HG02840 (cell line): ENCODE results near the gene TICAM1.
"Not testable (repeated sequence)": the region's sequence is repeated elsewhere in the genome, so short reads cannot be mapped to it uniquely, and the experiment has no call there.

Source experiments
- ATAC-seq: cut with Tn5 transposase; IDR thresholded peaks from one replicate; pipeline ENCODE4 v1.9.1; 2021; ENCODE audit warnings: mild to moderate bottlenecking, moderate library complexity, moderate number of reproducible peaks; ENCODE audit not compliant: unreplicated experiment, low FRiP score

TICAM1 gene

GRCh38 chr19:4845975-4846374 lies 14.5 kb upstream of the TICAM1 start:
- not testable (repeated sequence) for ATAC-seq

- ATAC-seq: no peak
These were observed 13.1 kb upstream of the TICAM1 start for GRCh38 chr19:4844348-4845179.

GRCh38 chr19:4843647-4843965 lies 12.1 kb upstream of the TICAM1 start:
- ATAC-seq: no peak

- no peak for ATAC-seq
These were observed 7.7 kb upstream of the TICAM1 start for GRCh38 chr19:4839192-4839591.

- no peak for ATAC-seq
These were observed 1.3 kb upstream of the TICAM1 start for GRCh38 chr19:4832776-4833175.

- ATAC-seq: not testable (repeated sequence)
These were observed 448 bp upstream of the TICAM1 start for GRCh38 chr19:4831979-4832340.

GRCh38 chr19:4830768-4831265 lies 695 bp downstream of the TICAM1 start:
- no peak for ATAC-seq

GRCh38 chr19:4830332-4830731 lies 1.2 kb downstream of the TICAM1 start:
- ATAC-seq: no peak

GRCh38 chr19:4829001-4829712 lies 2.4 kb downstream of the TICAM1 start:
- no peak for ATAC-seq

- ATAC-seq: no peak
These were observed 7.9 kb downstream of the TICAM1 start for GRCh38 chr19:4823577-4823976.

GRCh38 chr19:4822354-4822753 lies 9.2 kb downstream of the TICAM1 start:
- ATAC-seq: not testable (repeated sequence)

- no peak for ATAC-seq
These were observed 10.2 kb downstream of the TICAM1 start for GRCh38 chr19:4821265-4821664.

- ATAC-seq: no peak
These were observed 13.8 kb downstream of the TICAM1 start for GRCh38 chr19:4817467-4818277.

- ATAC-seq: no peak
These were observed 14.6 kb downstream of the TICAM1 start for GRCh38 chr19:4816950-4817278.

GRCh38 chr19:4816202-4816949 lies 15.1 kb downstream of the TICAM1 start:
- no peak for ATAC-seq

- no peak for ATAC-seq
These were observed 15.9 kb downstream of the TICAM1 start for GRCh38 chr19:4815426-4816201.

GRCh38 chr19:4814625-4815425 lies 16.7 kb downstream of the TICAM1 start:
- ATAC-seq: no peak

GRCh38 chr19:4811328-4812131 lies 20.0 kb downstream of the TICAM1 start:
- ATAC-seq: no peak
